Activated naive CD4-positive, alpha-beta T cell treated with anti-CD3 and anti-CD28 coated beads, Interleukin-2, amount 50 U/mL, for 24 hours (primary cell): ENCODE measurements around the gene KLHL29.

Experiments used
- H3K27ac Mint-ChIP-seq: one replicate; pipeline ENCODE4 v1.8.0; 2021; ENCODE audit warnings: mild to moderate bottlenecking, mixed read lengths
- H3K27me3 Mint-ChIP-seq: one replicate; pipeline ENCODE4 v1.8.0; 2021; ENCODE audit warnings: mixed read lengths
- H3K36me3 Mint-ChIP-seq: one replicate; pipeline ENCODE4 v1.8.0; 2021; ENCODE audit warnings: mixed read lengths
- H3K4me1 Mint-ChIP-seq: one replicate; pipeline ENCODE4 v1.8.0; 2021; ENCODE audit warnings: mixed read lengths
- H3K4me3 Mint-ChIP-seq: one replicate; pipeline ENCODE4 v1.8.0; 2021; ENCODE audit warnings: mild to moderate bottlenecking, mixed read lengths
- H3K9me3 Mint-ChIP-seq: one replicate; pipeline ENCODE4 v1.8.0; 2021; ENCODE audit warnings: mixed read lengths

KLHL29 gene

GRCh38 chr2:23754970-23755369 is 370.0 kb downstream of the KLHL29 start:
- Mint-ChIP-seq H3K36me3 (peaks cover 23% of the 10 kb centered on the region), H3K4me1 (peaks cover 6% of the 10 kb centered on the region), H3K27ac (no peak overlapping the region), H3K4me3 (no peak overlapping the region), H3K9me3 (no peaks in the 10 kb centered on the region), H3K27me3 (no peaks in the 10 kb centered on the region)

GRCh38 chr2:23756593-23757292 is 371.8 kb downstream of the KLHL29 start:
- H3K27ac Mint-ChIP-seq = no peak overlapping the region
- H3K4me3 Mint-ChIP-seq = no peak overlapping the region
- H3K4me1 Mint-ChIP-seq = peaks cover 11% of the 10 kb centered on the region
- H3K36me3 Mint-ChIP-seq = peaks cover 27% of the 10 kb centered on the region
- no peaks in the 10 kb centered on the region for H3K27me3 Mint-ChIP-seq
- no peaks in the 10 kb centered on the region for H3K9me3 Mint-ChIP-seq

DNA sequence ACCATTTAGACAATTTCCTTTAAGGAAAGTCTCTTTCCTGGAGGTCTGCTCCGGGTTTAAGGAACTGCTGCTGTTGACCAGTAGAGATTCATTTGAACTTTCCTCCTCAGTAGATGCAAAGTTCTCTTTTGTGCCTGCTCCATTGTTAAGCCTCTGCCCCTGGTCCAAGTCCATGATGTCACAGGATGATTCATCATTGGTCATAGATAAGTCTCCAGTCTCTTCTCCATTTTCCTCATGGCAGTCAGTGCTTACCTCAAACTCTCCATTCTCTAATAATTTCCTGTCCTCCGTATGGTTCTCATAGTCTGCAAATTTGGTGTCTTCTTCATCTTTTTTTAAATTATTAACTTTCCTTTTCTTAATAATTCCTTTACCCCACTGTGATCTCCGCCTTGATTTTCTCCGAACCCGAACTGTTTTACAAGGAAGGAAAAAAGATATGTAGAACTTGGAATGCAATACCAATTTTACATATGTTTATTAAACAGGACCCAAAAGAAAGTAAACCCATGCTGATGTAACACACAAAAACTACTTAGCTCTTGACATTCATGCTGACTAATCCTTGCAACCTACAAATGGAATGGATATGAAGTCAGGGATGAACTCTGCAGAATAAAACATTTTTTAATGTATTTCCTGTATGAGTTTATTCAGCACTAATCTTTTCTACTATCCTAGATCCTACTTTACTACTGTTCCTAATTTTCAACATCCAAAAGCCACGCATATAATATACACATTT is 372.9 kb downstream of the KLHL29 start:
- Mint-ChIP-seq H3K27ac (peak overlapping the region; percentile 15), H3K9me3 (no peaks in the 10 kb centered on the region), H3K36me3 (peaks cover 32% of the 10 kb centered on the region), H3K27me3 (no peaks in the 10 kb centered on the region), H3K4me1 (peaks cover 22% of the 10 kb centered on the region), H3K4me3 (no peak overlapping the region)
